Pancreas (tissue), 10 donors: Measurements from ENCODE around the gene IFT20. TPM values are rescaled to one million over a fixed set of nuclear protein-coding genes. Genes with fewer than 3 reads are reported as not detected.

Experiments
- ATAC-seq, 4 donors: fragments of 200-7000 bp; cut with Tn5 transposase; one replicate each; pipeline versions ENCODE4 v1.8.0 to v1.9.1; 2020; ENCODE audit warnings: mild to moderate bottlenecking in 4 of 4, moderate library complexity in 4 of 4
- DNase-seq, 6 donors: peaks; one replicate each; pipeline ENCODE4 v3.0.0-alpha.2; 2020
- FAIRE-seq: peaks from 2 replicates; lab custom pipeline; 2012; peaks lifted over from hg19 to GRCh38; lab: Jason Lieb, UNC
- H3K27ac ChIP-seq, 4 donors: fragments of 200-600 bp; sonication (generic); 1 replicate in 3 of 4; 2 replicates in 1 of 4; pipeline versions ENCODE4 v1.5.0 to v1.8.0; 2020
- H3K27me3 ChIP-seq, 4 donors: fragments of 200-600 bp; one replicate each; pipeline ENCODE4 v1.8.0; 2021
- H3K36me3 ChIP-seq, 3 donors: fragments of 200-600 bp; sonication (generic) in 1 of 3; one replicate each; pipeline versions ENCODE4 v1.5.0 to v1.8.0; 2020 to 2021
- H3K4me1 ChIP-seq, 3 donors: fragments of 200-600 bp; one replicate each; pipeline ENCODE4 v1.8.0; 2021
- H3K4me3 ChIP-seq, 4 donors: fragments of 200-600 bp; sonication (generic) in 2 of 4; one replicate each; pipeline versions ENCODE4 v1.5.0 to v1.8.0; 2020 to 2021
- H3K9me3 ChIP-seq, 4 donors: fragments of 200-600 bp; one replicate each; pipeline ENCODE4 v1.8.0; 2021
- CTCF ChIP-seq, 4 donors: fragments of 200-600 bp; sonication (generic) in 3 of 4; IDR thresholded peaks; one replicate each; pipeline versions ENCODE4 v1.5.0 to v1.8.0; 2021; ENCODE audit warnings: antibody characterized with exemption in 4 of 4
- WGBS, 2 donors: extraction: QIAGEN DNeasy Blood & Tissue Kit; methylation state at CpG; one replicate each; pipeline ENCODE4 v1.1.7; 2013; 5-methylcytosine and 5-hydroxymethylcytosine counted together
- intact Hi-C, 3 donors: fragments of 100-400 bp; cut with DNase I; formaldehyde crosslinking; loops; one replicate each; pipeline versions ENCODE4 v1.11.1 to v1.14.2; 2022
- polyA plus RNA-seq, 2 donors: library from polyadenylated mRNA; stranded (reverse); fragments of 200-250 nt; gene quantifications; one replicate each; pipeline ENCODE4 v1.2.3, GENCODE V29; 2013
- total RNA-seq, 6 donors: library from RNA; stranded (reverse); fragmentation: NEBNext Ultra II Directional in 4 of 6; extraction: Animal tissue kit (Norgen Biotek cat#: 25700) in 4 of 6; gene quantifications; one replicate each; pipeline versions ENCODE4 v1.2.1 to v1.2.4, GENCODE V29; 2021 to 2023
- donor health status: healthy with polysubstance abuse.
- donor health status: DM: no; HTN: no; CAD: no; lungs with moderate emphysema.
- donor health status: DM: no; HTN: no; CAD: no.
- donor health status: control.
- donor health status: control.
- donor health status: Bipolar disorder and iron deficiency.
- donor health status: DM: yes; HTN: yes; CAD: no.
- donor health status: DM: no; HTN: no; CAD: no.
- donor health status: DM: no; HTN: no; CAD: no.
- donor health status: DM: yes; HTN: yes; CAD: no.

IFT20 gene
- total and polyA plus RNA-seq, 8 donors: 42.3 to 79.0 (median 50.3) TPM

DNA sequence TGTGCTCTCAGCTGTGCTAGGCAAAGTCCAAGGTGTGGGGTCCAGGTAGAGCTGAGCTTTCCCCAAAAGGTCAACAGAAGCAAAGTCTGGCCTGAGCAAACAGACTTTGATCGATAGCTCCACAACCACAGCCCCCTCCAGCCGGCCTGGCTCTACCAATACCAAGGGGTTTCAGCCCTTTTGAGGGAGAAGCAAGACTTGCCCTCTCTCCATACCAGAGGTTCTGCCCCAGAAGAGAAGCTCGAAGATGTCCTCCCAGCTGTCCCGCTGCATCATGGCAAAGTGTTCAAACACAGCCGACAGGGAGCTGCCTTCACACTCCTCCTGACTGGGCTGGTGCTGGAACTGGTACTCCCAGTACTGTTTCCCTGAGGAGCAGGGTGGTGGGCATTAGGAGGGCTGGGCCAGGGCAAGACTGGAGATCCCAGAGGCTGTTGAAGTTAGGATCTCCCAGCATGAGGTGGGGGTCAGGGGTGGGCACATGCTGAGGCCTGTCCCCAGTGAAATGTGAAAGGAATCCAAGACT lies 33.1 kb upstream of the IFT20 start:
- intact Hi-C loops: no loop called here
- no peak for ATAC-seq
- FAIRE-seq: no peak
- Histone ChIP-seq H3K36me3 (peaks cover 0 to 5% (median 0%) of the 10 kb centered on the region in 3 donors), H3K27ac (no peak overlapping the region), H3K4me3 (no peak overlapping the region), H3K4me1 (peaks cover 9 to 28% (median 13%) of the 10 kb centered on the region in 3 donors), H3K9me3 (no peaks in the 10 kb centered on the region), H3K27me3 (no peaks in the 10 kb centered on the region)
- WGBS, 2 donors: 55 to 63% methylated on average over 5 of the region's 5 CpGs
- no peak for TF ChIP-seq CTCF (IDR thresholded peaks at IDR 0.05)
- no peak for DNase-seq

GRCh38 chr17:28367641-28368305 lies 32.5 kb upstream of the IFT20 start:
- WGBS, 2 donors: 84 to 86% methylated on average over 21 of the region's 21 CpGs
- no peak for DNase-seq

DNA sequence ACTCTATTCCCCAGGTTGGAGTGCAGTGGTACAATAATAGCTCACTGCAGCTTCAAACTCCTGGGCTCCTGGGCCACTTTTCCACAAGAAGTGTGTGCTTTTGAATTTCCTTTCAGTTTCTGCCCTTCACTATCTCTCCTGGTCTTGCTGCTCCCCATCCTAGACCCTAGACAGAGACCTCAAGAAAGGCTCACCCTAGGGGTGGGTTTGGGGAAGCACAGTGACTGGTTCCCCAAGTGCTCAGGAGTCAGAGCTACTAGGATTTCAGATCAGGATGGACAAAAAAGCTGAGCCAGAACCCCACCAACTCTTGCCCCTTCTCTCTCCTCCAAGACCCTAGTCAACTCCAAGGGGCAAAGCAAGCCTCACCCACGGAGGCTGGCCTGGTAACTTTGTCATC lies 31.3 kb upstream of the IFT20 start:
- FAIRE-seq: no peak

More at GRCh38 chr17:28367641-28368305, 32.5 kb upstream of the IFT20 start:
- Histone ChIP-seq H3K4me1 (peaks cover 9 to 25% (median 13%) of the 10 kb centered on the region in 3 donors), H3K27me3 (no peaks in the 10 kb centered on the region), H3K9me3 (no peaks in the 10 kb centered on the region), H3K27ac (no peak overlapping the region), H3K4me3 (no peak overlapping the region), H3K36me3 (peaks cover 0 to 5% (median 0%) of the 10 kb centered on the region in 3 donors)
- ATAC-seq (no peak), FAIRE-seq (no peak)
- no peak for TF ChIP-seq CTCF (IDR thresholded peaks at IDR 0.05)
- intact Hi-C loops: no loop called here

DNA sequence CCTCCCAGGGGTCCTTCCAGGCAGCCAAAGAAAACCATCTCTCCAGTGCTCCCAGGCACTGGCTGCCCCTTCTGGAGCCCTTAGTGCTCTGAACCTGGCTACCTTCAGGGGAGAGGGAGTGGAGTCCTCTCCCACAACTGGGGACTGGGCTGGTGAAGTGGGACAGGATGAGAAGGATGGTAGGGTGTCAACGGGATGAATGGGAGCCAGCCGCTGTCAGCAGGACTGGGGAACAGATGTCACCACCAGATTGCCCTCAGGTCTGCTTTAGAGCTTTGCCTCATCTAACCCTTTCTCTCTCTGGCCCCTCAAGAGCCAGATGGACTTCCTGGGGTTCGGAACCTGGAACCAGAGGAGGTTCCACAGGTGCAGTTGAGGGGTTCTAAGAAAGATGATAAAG lies 30.2 kb upstream of the IFT20 start:
- peak in 1 of 6 donors; percentile 30 for DNase-seq

More for the DNA sequence above, 31.3 kb upstream of the IFT20 start:
- 64 to 67% methylated on average over 1 of the region's 1 CpG for whole genome bisulfite sequencing, 2 donors
- Histone ChIP-seq H3K4me1 (peaks cover 9 to 18% (median 13%) of the 10 kb centered on the region in 3 donors), H3K36me3 (peaks cover 0 to 7% (median 0%) of the 10 kb centered on the region in 3 donors), H3K27ac (no peak overlapping the region), H3K4me3 (no peak overlapping the region), H3K27me3 (no peaks in the 10 kb centered on the region), H3K9me3 (no peaks in the 10 kb centered on the region)
- TF ChIP-seq CTCF (IDR thresholded peaks at IDR 0.05): no peak
- intact Hi-C loops: no loop called here
- ATAC-seq (no peak), DNase-seq (no peak)

More for the DNA sequence above, 30.2 kb upstream of the IFT20 start:
- H3K9me3 ChIP-seq: no peaks in the 10 kb centered on the region
- H3K4me1 ChIP-seq: peaks cover 1 to 11% (median 7%) of the 10 kb centered on the region in 3 donors
- no peaks in the 10 kb centered on the region for H3K27me3 ChIP-seq
- TF ChIP-seq CTCF (IDR thresholded peaks at IDR 0.05): no peak
- H3K36me3 ChIP-seq: peaks cover 3 to 18% (median 5%) of the 10 kb centered on the region in 3 donors
- no peak overlapping the region for H3K4me3 ChIP-seq
- no peak overlapping the region for H3K27ac ChIP-seq
- intact Hi-C loops: no loop called here
- no peak for FAIRE-seq
- ATAC-seq: no peak
- 85 to 93% methylated on average over 3 of the region's 3 CpGs for WGBS, 2 donors
